MM.1S (cell line): ENCODE data around the gene SLC28A1.

ENCODE experiments used
- CTCF ChIP-seq: fragments of 300-600 bp; sonication (generic); IDR thresholded peaks from 2 replicates; pipeline ENCODE4 v1.5.1; 2016; ENCODE audit warnings: antibody characterized with exemption, low read length, mixed read lengths
- EZH2 ChIP-seq: fragments of 300-600 bp; sonication (generic); optimal IDR thresholded peaks from 2 replicates; pipeline ENCODE3; 2017; ENCODE audit warnings: low read depth, mild to moderate bottlenecking, antibody characterized with exemption, low read length, mixed read lengths
- EZH2phosphoT487 ChIP-seq: fragments of 300-600 bp; sonication (generic); IDR thresholded peaks from 2 replicates; pipeline ENCODE4 v1.6.1; 2018; ENCODE audit warnings: antibody characterized with exemption, low read length

- TF ChIP-seq CTCF (no peak), EZH2phosphoT487 (no peak), EZH2 (no peak)
Measured at GRCh38 chr15:84988909-84989644, 104.6 kb downstream of the SLC28A1 start.
